Body of pancreas (tissue), 4 donors: ENCODE measurements around the gene UBE2C. TPM values are rescaled to one million over a fixed set of nuclear protein-coding genes. Genes with fewer than 3 reads are reported as not detected.

Experiments
- ATAC-seq: fragments of 150-250 bp; one replicate; pipeline ENCODE4 v1.9.1; 2016
- DNase-seq, 4 donors: peaks; one replicate each; pipeline ENCODE4 v3.0.0-alpha.2; 2019
- H3K27ac ChIP-seq, 4 donors: fragments of 200-600 bp; sonication (generic); 1 replicate in 3 of 4; 2 replicates in 1 of 4; pipeline versions ENCODE4 v1.5.1 to v1.6.1; 2016 to 2019; ENCODE audit warnings: mild to moderate bottlenecking in 1 of 4, mixed read lengths in 1 of 4, moderate library complexity in 1 of 4
- H3K27me3 ChIP-seq, 2 donors: fragments of 200-600 bp; sonication (generic); one replicate each; pipeline ENCODE4 v1.6.0; 2016; ENCODE audit warnings: mild to moderate bottlenecking in 1 of 2
- H3K36me3 ChIP-seq, 2 donors: fragments of 200-600 bp; sonication (generic); replicated peaks in 1 of 2; 2 replicates each; pipeline ENCODE4 v1.5.1; 2016; ENCODE audit warnings: low read depth in 2 of 2; ENCODE audit not compliant: insufficient read depth in 1 of 2
- H3K4me1 ChIP-seq: fragments of 200-600 bp; sonication (generic); one replicate; pipeline ENCODE4 v1.6.0; 2016
- H3K4me3 ChIP-seq, 2 donors: fragments of 200-600 bp; sonication (generic); 1 replicate in 1 of 2; 2 replicates in 1 of 2; pipeline ENCODE4 v1.5.1; 2016 to 2019
- H3K9me3 ChIP-seq, 3 donors: fragments of 200-600 bp; sonication (generic); 1 replicate in 2 of 3; 2 replicates in 1 of 3; pipeline ENCODE4 v1.5.1; 2016
- POLR2A ChIP-seq, 3 donors: fragments of 450-650 bp; IDR thresholded peaks; one replicate each; pipeline ENCODE4 v1.6.1; 2016; ENCODE audit warnings: antibody characterized with exemption in 3 of 3, mild to moderate bottlenecking in 2 of 3
- WGBS, 2 donors: methylation state at CpG; one replicate each; pipeline ENCODE4 v1.1.5; 2017; 5-methylcytosine and 5-hydroxymethylcytosine counted together
- intact Hi-C: fragments of 100-400 bp; cut with DNase I; formaldehyde crosslinking; loops from one replicate; pipeline ENCODE4 v1.15.1; 2023
- total RNA-seq, 2 donors: library from RNA; depleted of rRNA; stranded (reverse); fragments of >200 nt; gene quantifications; one replicate each; pipeline ENCODE4 v1.1.0, GENCODE V29; 2016
- TF ChIP-seq, protein P1 (sequence below), 7 experiments: fragments of 450-650 bp in 4 of 7; fragments of 200-600 bp in 3 of 7; sonication (generic) in 3 of 7; IDR thresholded peaks; one replicate each; pipeline ENCODE4 v1.5.1; 2016 to 2019; ENCODE audit warnings: antibody characterized with exemption in 7 of 7

UBE2C gene
- total RNA-seq, 2 donors from 2014 or later, result not detected

DNA sequence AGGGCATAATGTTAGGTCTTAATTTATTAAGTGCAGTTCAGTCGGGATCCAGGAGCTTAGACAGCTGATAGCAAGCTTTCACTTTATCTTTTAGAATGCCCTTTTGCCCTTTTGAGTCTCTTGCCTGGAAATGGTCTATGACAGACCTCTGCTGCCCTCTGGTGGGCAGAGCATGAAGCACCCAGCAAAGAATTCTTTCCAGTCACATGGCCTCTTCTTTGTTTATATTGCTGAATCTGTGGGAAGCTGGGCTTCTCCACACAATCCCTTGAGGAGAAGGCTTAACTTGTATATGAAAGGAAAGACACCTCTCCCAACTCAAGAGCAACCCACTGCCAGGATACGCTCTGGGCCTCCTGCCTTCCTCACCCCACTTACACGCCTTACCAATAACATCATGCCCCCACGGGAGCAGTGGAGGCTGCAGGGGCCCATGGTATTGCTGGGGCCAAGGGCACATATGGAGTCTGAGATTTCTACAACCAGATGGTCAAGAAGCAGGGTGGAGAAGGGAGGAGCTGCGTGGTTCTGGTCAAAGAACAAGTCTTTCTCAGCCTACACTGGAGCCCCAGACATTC lies 41.2 kb upstream of the UBE2C start:
- 22 to 24% methylated on average over 4 to 5 of the region's 5 CpGs for WGBS, 2 donors
- ATAC-seq (peak; percentile 97), DNase-seq (peak; percentile 87 to 92 (median 88))
- Histone ChIP-seq H3K27ac (no peak overlapping the region), H3K4me1 (peaks cover 10% of the 10 kb centered on the region), H3K36me3 (no peaks in the 10 kb centered on the region), H3K9me3 (no peaks in the 10 kb centered on the region), H3K27me3 (no peaks in the 10 kb centered on the region), H3K4me3 (no peak overlapping the region)
- intact Hi-C loops, result no loop called here
- no peak for TF ChIP-seq POLR2A (IDR thresholded peaks at IDR 0.05)
- TF ChIP-seq, protein P1, sequence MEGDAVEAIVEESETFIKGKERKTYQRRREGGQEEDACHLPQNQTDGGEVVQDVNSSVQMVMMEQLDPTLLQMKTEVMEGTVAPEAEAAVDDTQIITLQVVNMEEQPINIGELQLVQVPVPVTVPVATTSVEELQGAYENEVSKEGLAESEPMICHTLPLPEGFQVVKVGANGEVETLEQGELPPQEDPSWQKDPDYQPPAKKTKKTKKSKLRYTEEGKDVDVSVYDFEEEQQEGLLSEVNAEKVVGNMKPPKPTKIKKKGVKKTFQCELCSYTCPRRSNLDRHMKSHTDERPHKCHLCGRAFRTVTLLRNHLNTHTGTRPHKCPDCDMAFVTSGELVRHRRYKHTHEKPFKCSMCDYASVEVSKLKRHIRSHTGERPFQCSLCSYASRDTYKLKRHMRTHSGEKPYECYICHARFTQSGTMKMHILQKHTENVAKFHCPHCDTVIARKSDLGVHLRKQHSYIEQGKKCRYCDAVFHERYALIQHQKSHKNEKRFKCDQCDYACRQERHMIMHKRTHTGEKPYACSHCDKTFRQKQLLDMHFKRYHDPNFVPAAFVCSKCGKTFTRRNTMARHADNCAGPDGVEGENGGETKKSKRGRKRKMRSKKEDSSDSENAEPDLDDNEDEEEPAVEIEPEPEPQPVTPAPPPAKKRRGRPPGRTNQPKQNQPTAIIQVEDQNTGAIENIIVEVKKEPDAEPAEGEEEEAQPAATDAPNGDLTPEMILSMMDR (IDR thresholded peaks at IDR 0.05), result peak; percentile 88 to 98 (median 96)

DNA sequence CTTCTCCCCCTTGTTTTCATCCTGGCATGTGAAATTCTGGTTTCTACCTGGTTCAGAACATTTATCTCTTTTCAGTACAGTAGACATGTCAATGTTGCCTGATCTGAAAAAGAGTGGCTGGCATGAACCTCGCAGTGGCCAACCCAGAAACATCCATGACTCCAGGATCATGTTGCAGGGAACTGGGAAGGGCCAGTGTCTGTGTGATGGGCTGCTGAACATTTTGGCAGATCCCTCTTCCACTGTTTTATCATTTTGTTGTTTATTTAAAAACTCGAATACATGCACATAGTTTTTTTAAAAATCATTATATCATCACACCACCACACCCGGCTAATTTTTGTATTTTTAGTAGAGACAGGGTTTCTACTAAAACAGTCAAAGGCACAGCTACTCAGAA lies 39.8 kb upstream of the UBE2C start:
- Histone ChIP-seq H3K4me3 (no peak overlapping the region), H3K9me3 (no peaks in the 10 kb centered on the region), H3K27ac (no peak overlapping the region), H3K36me3 (no peaks in the 10 kb centered on the region), H3K4me1 (peaks cover 10% of the 10 kb centered on the region), H3K27me3 (no peaks in the 10 kb centered on the region)
- DNase-seq (no peak), ATAC-seq (no peak)
- intact Hi-C loops, result no loop called here
- WGBS, 2 donors, result 39 to 49% methylated on average over 3 of the region's 3 CpGs
- TF ChIP-seq, protein P1 (IDR thresholded peaks at IDR 0.05), result no peak
- no peak for TF ChIP-seq POLR2A (IDR thresholded peaks at IDR 0.05)

DNA sequence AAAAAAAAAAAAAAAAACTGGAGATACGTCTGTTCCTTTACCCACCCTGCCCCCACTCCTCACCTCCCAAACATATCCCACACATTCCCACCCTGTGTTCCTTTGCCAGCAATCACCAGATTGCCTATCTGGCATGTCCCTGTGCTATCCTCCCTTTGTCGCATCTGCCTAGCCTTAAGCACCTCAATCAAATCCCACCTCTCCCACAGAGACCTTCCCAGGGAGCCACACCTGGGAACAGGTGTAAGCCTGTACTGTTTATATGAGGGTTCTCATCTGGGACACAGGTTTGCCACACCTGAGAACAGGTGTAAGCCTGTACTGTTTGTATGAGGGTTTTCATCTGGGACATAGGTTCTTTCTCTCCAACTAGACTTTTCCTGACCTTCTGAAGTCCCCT lies 37.5 kb upstream of the UBE2C start:
- DNase-seq (no peak), ATAC-seq (no peak)
- no peak overlapping the region for H3K4me3 ChIP-seq
- no peak overlapping the region for H3K27ac ChIP-seq
- H3K4me1 ChIP-seq, result peaks cover 27% of the 10 kb centered on the region
- H3K9me3 ChIP-seq, result no peaks in the 10 kb centered on the region
- TF ChIP-seq POLR2A (IDR thresholded peaks at IDR 0.05), result no peak
- TF ChIP-seq, protein P1 (IDR thresholded peaks at IDR 0.05), result no peak
- WGBS, 2 donors, result 71 to 75% methylated on average over 2 of the region's 2 CpGs
- intact Hi-C loops, result no loop called here
- no peaks in the 10 kb centered on the region for H3K27me3 ChIP-seq
- H3K36me3 ChIP-seq, result no peaks in the 10 kb centered on the region

DNA sequence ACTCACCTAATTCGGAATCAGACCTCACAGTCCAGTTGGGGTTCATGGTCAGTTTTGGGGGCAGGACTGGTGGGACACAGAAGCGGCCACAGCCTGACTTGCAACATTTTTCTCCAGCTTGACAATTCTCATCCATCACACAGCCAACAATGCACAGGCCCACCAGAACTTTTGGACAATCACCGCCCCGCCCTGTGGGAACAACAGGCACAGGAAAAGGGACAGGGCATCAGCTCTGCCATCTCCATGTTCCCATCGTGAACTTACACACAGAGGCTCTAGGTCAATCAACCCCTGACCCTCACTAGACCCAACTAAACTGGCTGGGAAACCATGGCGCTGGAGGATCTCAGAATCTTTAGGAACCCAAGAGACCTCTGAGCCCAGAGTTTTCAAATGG lies 37.0 kb upstream of the UBE2C start:
- no peak for TF ChIP-seq POLR2A (IDR thresholded peaks at IDR 0.05)
- TF ChIP-seq, protein P1 (IDR thresholded peaks at IDR 0.05), result no peak
- intact Hi-C loops, result no loop called here
- H3K27me3 ChIP-seq, result no peaks in the 10 kb centered on the region
- DNase-seq, result no peak
- H3K4me3 ChIP-seq, result no peak overlapping the region
- H3K4me1 ChIP-seq, result peaks cover 30% of the 10 kb centered on the region
- H3K9me3 ChIP-seq, result no peaks in the 10 kb centered on the region
- no peak for ATAC-seq
- 84 to 90% methylated on average over 5 to 6 of the region's 6 CpGs for WGBS, 2 donors
- H3K27ac ChIP-seq, result no peak overlapping the region
- no peaks in the 10 kb centered on the region for H3K36me3 ChIP-seq

DNA sequence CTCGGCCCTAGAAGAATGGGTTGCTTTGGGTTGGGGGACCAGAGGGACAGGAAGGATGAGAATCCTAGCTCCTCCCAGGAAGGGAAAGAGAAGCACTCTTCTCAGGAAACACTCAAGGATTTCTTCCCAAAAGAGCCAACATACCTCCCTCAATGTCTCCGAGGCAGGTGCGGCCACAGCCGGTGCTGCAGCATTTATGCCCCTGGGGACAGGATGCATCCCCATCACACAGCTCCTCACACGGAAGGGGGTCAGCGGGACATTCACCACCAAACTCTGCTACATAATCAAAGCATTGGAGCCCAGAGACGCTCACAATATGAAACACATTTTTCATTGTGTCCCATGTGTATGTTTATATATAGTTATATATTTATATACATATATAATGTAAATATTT lies 35.5 kb upstream of the UBE2C start:
- WGBS, 2 donors, result 80 to 88% methylated on average over 6 to 7 of the region's 7 CpGs
- Histone ChIP-seq H3K27me3 (no peaks in the 10 kb centered on the region), H3K4me1 (peaks cover 31% of the 10 kb centered on the region), H3K4me3 (no peak overlapping the region), H3K9me3 (no peaks in the 10 kb centered on the region), H3K27ac (no peak overlapping the region), H3K36me3 (no peaks in the 10 kb centered on the region)
- intact Hi-C loops, result no loop called here
- TF ChIP-seq, protein P1 (IDR thresholded peaks at IDR 0.05), result no peak
- TF ChIP-seq POLR2A (IDR thresholded peaks at IDR 0.05), result no peak
- ATAC-seq (no peak), DNase-seq (no peak)
